Activated CD8-positive, alpha-beta T cell treated with anti-CD3 and anti-CD28 coated beads for 36 hours (primary cell): ENCODE results near the gene ANKZF1. TPM values are rescaled to one million over a fixed set of nuclear protein-coding genes. Genes with fewer than 3 reads are reported as not detected.

Experiments used
- ATAC-seq: fragments of 200-7000 bp; cut with Tn5 transposase; one replicate; pipeline ENCODE4 v1.10.0; 2021; ENCODE audit warnings: mild to moderate bottlenecking, moderate library complexity
- CTCF ChIA-PET: fragments of 350-600 bp; sonication (Branson Sonifier 250); formaldehyde crosslinking; loops from one replicate; lab custom pipeline; 2021; ENCODE audit warnings: antibody characterized with exemption; lab: Charles Lee
- POLR2A ChIA-PET: fragments of 350-600 bp; sonication (Branson Sonifier 250); formaldehyde crosslinking; loops from one replicate; lab custom pipeline; 2021; ENCODE audit warnings: antibody characterized with exemption; lab: Charles Lee
- DNase-seq: peaks from one replicate; pipeline ENCODE4 v3.0.0-alpha.2; 2020
- H3K27ac Mint-ChIP-seq: one replicate; pipeline ENCODE4 v1.8.0; 2021; ENCODE audit warnings: mild to moderate bottlenecking, mixed read lengths
- H3K27me3 Mint-ChIP-seq: one replicate; pipeline ENCODE4 v1.8.0; 2021; ENCODE audit warnings: mixed read lengths
- H3K36me3 Mint-ChIP-seq: one replicate; pipeline ENCODE4 v1.8.0; 2021; ENCODE audit warnings: low read depth, mixed read lengths
- H3K4me1 Mint-ChIP-seq: one replicate; pipeline ENCODE4 v1.8.0; 2021; ENCODE audit warnings: low read depth, mixed read lengths
- H3K4me3 Mint-ChIP-seq: one replicate; pipeline ENCODE4 v1.8.0; 2021; ENCODE audit warnings: mild to moderate bottlenecking, moderate library complexity, mixed read lengths
- H3K9me3 Mint-ChIP-seq: one replicate; pipeline ENCODE4 v1.8.0; 2021; ENCODE audit warnings: mixed read lengths
- CTCF ChIP-seq: fragments of 200-600 bp; IDR thresholded peaks from one replicate; pipeline ENCODE4 v1.8.0; 2022; ENCODE audit warnings: antibody characterized with exemption, mild to moderate bottlenecking
- intact Hi-C: fragments of 100-400 bp; cut with micrococcal nuclease; formaldehyde crosslinking; loops from one replicate; pipeline ENCODE4 v1.10.0; 2022
- total RNA-seq, 2 experiments: library from RNA; stranded (reverse); gene quantifications; one replicate each; pipeline ENCODE4 v1.2.3, GENCODE V29; 2021

The ANKZF1 gene
- total RNA-seq, 2 experiments from 2014 or later: 216 to 217 TPM

GRCh38 chr2:219245899-219246230 is 16.3 kb downstream of the ANKZF1 start:
- no peak for TF ChIP-seq CTCF
- ChIA-PET CTCF (interaction anchor here (1.0 to 3.0 kb wide), 6 partner anchors 9 to 72 kb away, joined by 3 to 24 read pairs (median 12); partner anchors contain the start of genes ANKZF1, ATG9A and ZFAND2B), POLR2A (interaction anchor here (1.0 to 19.2 kb wide), 13 partner anchors 8 to 133 kb away, joined by 3 to 239 read pairs (median 6); partner anchors contain the start of genes ABCB6, ANKZF1, ATG9A and TUBA4A)
- H3K27ac Mint-ChIP-seq: peak overlapping the region; percentile 99
- peaks cover 66% of the 10 kb centered on the region for H3K4me1 Mint-ChIP-seq
- peaks cover 41% of the 10 kb centered on the region for H3K36me3 Mint-ChIP-seq
- ATAC-seq (no peak), DNase-seq (peak; percentile 30)
- no peaks in the 10 kb centered on the region for H3K9me3 Mint-ChIP-seq
- no peaks in the 10 kb centered on the region for H3K27me3 Mint-ChIP-seq
- intact Hi-C loops: loop anchor here (5.0 kb wide), 1 partner anchor 51 kb away; no protein-coding TSS in a partner anchor
- peak overlapping the region; percentile 98 for H3K4me3 Mint-ChIP-seq

GRCh38 chr2:219246559-219246958 is 17.0 kb downstream of the ANKZF1 start:
- no peak for TF ChIP-seq CTCF
- no peak for DNase-seq
- H3K27me3 Mint-ChIP-seq: no peaks in the 10 kb centered on the region
- peak overlapping the region; percentile 98 for H3K4me3 Mint-ChIP-seq
- peaks cover 48% of the 10 kb centered on the region for H3K36me3 Mint-ChIP-seq
- H3K27ac Mint-ChIP-seq: peak overlapping the region; percentile 91
- no peak for ATAC-seq
- intact Hi-C loops: loop anchor here (5.0 kb wide), 1 partner anchor 51 kb away; no protein-coding TSS in a partner anchor
- ChIA-PET POLR2A (interaction anchor here (1.4 to 19.2 kb wide), 6 partner anchors 7 to 41 kb away, joined by 4 to 239 read pairs (median 6); partner anchors contain the start of genes ANKZF1, ATG9A, TUBA4A and TUBA4B), CTCF (interaction anchor here (1.0 to 3.0 kb wide), 5 partner anchors 8 to 52 kb away, joined by 3 to 24 read pairs (median 14); partner anchors contain the start of genes ANKZF1, ATG9A and ZFAND2B)
- H3K4me1 Mint-ChIP-seq: peaks cover 73% of the 10 kb centered on the region
- H3K9me3 Mint-ChIP-seq: no peaks in the 10 kb centered on the region

- ChIA-PET POLR2A (interaction anchor here (0.6 to 19.2 kb wide), 10 partner anchors 10 to 131 kb away, joined by 3 to 239 read pairs (median 4); partner anchors contain the start of genes ABCB6, ANKZF1, ATG9A and DNAJB2), CTCF (interaction anchor here (0.7 to 10.1 kb wide), 13 partner anchors 8 to 105 kb away, joined by 3 to 132 read pairs (median 4); partner anchors contain the start of genes CNPPD1 and DNAJB2)
- Mint-ChIP-seq H3K4me1 (peaks cover 81% of the 10 kb centered on the region), H3K4me3 (peak overlapping the region; percentile 98), H3K27ac (peak overlapping the region; percentile 91), H3K9me3 (no peaks in the 10 kb centered on the region), H3K36me3 (peaks cover 62% of the 10 kb centered on the region), H3K27me3 (no peaks in the 10 kb centered on the region)
- intact Hi-C loops: loop anchor here (5.0 kb wide), 1 partner anchor 49 kb away; no protein-coding TSS in a partner anchor
- DNase-seq (peak; percentile 86), ATAC-seq (peak; percentile 71)
- TF ChIP-seq CTCF: no peak
These were observed 18.4 kb downstream of the ANKZF1 start for GRCh38 chr2:219247678-219248642.

GRCh38 chr2:219248845-219249202 is 19.2 kb downstream of the ANKZF1 start:
- Mint-ChIP-seq H3K9me3 (no peaks in the 10 kb centered on the region), H3K27ac (peak overlapping the region; percentile 91), H3K27me3 (no peaks in the 10 kb centered on the region), H3K4me1 (peaks cover 74% of the 10 kb centered on the region), H3K4me3 (peak overlapping the region; percentile 68), H3K36me3 (peaks cover 64% of the 10 kb centered on the region)
- no peak for TF ChIP-seq CTCF
- ChIA-PET POLR2A (interaction anchor here (1.6 to 19.2 kb wide), 5 partner anchors 11 to 130 kb away, joined by 4 to 239 read pairs (median 12); partner anchors contain the start of genes ABCB6, ANKZF1 and ATG9A), CTCF (interaction anchor here (0.9 to 10.1 kb wide), 11 partner anchors 9 to 104 kb away, joined by 3 to 132 read pairs (median 5); partner anchors contain the start of genes CNPPD1 and DNAJB2)
- intact Hi-C loops: loop anchor here (5.0 kb wide), 1 partner anchor 48 kb away; no protein-coding TSS in a partner anchor
- no peak for DNase-seq
- ATAC-seq: no peak
